Stimulated activated CD8-positive, alpha-beta memory T cell treated with anti-CD3 and anti-CD28 coated beads, Interleukin-7, amount 100 ng/mL, for 48 hours (primary cell): Measurements from ENCODE around the gene CCDC71.

Experiments
- DNase-seq, 2 donors: peaks; one replicate each; pipeline ENCODE4 v3.0.0-alpha.2; 2020; ENCODE audit warnings: low read depth in 1 of 2; ENCODE audit errors: extremely low read depth in 1 of 2

CCDC71 gene

GRCh38 chr3:49165771-49166751 lies at the start of gene CCDC71:
TSS of gene CCDC71 (minus strand) at chr3:49166331. CDS start at chr3:49164208, 2,123 bp downstream.
- peak; percentile 56 to 62 for DNase-seq

GRCh38 chr3:49213998-49214397 lies 47.9 kb upstream of the CCDC71 start:
- no peak for DNase-seq

- DNase-seq: no peak
Observed at GRCh38 chr3:49213541-49213943, 47.4 kb upstream of the CCDC71 start.

- DNase-seq: no peak
Observed at GRCh38 chr3:49199900-49200281, 33.8 kb upstream of the CCDC71 start.

- no peak for DNase-seq
Observed at GRCh38 chr3:49199239-49199899, 33.2 kb upstream of the CCDC71 start.

GRCh38 chr3:49198611-49199230 lies 32.6 kb upstream of the CCDC71 start:
- no peak for DNase-seq

GRCh38 chr3:49198161-49198560 lies 32.0 kb upstream of the CCDC71 start:
- DNase-seq: no peak

- DNase-seq: no peak
Observed at GRCh38 chr3:49191741-49192140, 25.6 kb upstream of the CCDC71 start.

- DNase-seq: no peak
Observed at GRCh38 chr3:49183873-49184272, 17.7 kb upstream of the CCDC71 start.

GRCh38 chr3:49182682-49183081 lies 16.6 kb upstream of the CCDC71 start:
- no peak for DNase-seq

- DNase-seq: no peak
Observed at GRCh38 chr3:49181351-49181750, 15.2 kb upstream of the CCDC71 start.

- DNase-seq: no peak
Observed at GRCh38 chr3:49180116-49180515, 14.0 kb upstream of the CCDC71 start.

GRCh38 chr3:49177073-49177472 lies 10.9 kb upstream of the CCDC71 start:
- no peak for DNase-seq

- no peak for DNase-seq
Observed at GRCh38 chr3:49175530-49175929, 9.4 kb upstream of the CCDC71 start.

- no peak for DNase-seq
Observed at GRCh38 chr3:49174397-49174985, 8.4 kb upstream of the CCDC71 start.

- DNase-seq: no peak
Observed at GRCh38 chr3:49173792-49174170, 7.7 kb upstream of the CCDC71 start.

GRCh38 chr3:49173116-49173791 lies 7.1 kb upstream of the CCDC71 start:
- no peak for DNase-seq

- no peak for DNase-seq
Observed at GRCh38 chr3:49172551-49173041, 6.5 kb upstream of the CCDC71 start.

GRCh38 chr3:49171775-49172500 lies 5.8 kb upstream of the CCDC71 start:
- no peak for DNase-seq
